ENCODE results near the gene PIEZO2. TPM values are rescaled to one million over a fixed set of nuclear protein-coding genes. Genes with fewer than 3 reads are reported as not detected.
A peak's percentile ranks its signal among the peaks of the same experiment; 100 is the strongest.

PIEZO2 gene
- total RNA-seq, 4 donors from 2014 or later, result 2.4 to 5.2 (median 3.3) TPM

DNA sequence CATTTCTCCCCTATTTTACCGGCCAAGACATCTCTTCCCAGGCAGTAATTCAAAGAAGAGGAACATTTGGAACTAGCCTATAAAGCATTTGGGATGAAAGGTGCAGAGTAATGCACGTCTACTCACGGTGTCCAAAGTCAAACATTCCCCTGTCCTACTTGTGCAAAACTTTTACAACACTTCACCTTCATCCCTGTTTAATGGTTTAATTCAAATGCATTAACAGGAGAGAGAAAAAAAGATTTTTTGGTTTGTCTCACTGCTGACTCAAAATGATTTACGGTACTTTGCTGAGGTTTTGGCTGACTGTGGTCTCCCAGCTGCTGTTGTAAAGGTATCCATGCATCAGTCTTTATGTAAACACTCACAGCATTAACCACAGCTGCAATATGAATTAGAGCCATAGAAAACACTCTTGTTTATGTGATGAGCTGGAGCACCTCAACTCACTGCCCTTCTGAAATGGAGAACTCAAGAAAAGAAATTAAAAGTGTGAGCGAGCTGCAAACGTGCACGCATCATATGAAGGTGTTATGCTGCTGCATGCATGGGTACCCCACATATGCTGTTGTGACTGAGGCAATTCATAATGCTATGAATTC, 220.5 kb downstream of the PIEZO2 start:
- H3K27me3 ChIP-seq, result peaks cover 0 to 9% (median 0%) of the 10 kb centered on the region in 4 donors
- H3K9me3 ChIP-seq, result no peaks in the 10 kb centered on the region
- H3K27ac ChIP-seq (replicated peaks in 1 of 4), result no peak overlapping the region
- H3K36me3 ChIP-seq, result no peaks in the 10 kb centered on the region
- TF ChIP-seq POLR2AphosphoS5 (IDR thresholded peaks at IDR 0.05), result no peak
- TF ChIP-seq POLR2A (IDR thresholded peaks at IDR 0.05; ENCODE audit: low read depth), result no peak
- TF ChIP-seq, protein P1, sequence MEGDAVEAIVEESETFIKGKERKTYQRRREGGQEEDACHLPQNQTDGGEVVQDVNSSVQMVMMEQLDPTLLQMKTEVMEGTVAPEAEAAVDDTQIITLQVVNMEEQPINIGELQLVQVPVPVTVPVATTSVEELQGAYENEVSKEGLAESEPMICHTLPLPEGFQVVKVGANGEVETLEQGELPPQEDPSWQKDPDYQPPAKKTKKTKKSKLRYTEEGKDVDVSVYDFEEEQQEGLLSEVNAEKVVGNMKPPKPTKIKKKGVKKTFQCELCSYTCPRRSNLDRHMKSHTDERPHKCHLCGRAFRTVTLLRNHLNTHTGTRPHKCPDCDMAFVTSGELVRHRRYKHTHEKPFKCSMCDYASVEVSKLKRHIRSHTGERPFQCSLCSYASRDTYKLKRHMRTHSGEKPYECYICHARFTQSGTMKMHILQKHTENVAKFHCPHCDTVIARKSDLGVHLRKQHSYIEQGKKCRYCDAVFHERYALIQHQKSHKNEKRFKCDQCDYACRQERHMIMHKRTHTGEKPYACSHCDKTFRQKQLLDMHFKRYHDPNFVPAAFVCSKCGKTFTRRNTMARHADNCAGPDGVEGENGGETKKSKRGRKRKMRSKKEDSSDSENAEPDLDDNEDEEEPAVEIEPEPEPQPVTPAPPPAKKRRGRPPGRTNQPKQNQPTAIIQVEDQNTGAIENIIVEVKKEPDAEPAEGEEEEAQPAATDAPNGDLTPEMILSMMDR (IDR thresholded peaks at IDR 0.05), result no peak
- no peak for TF ChIP-seq EP300 (IDR thresholded peaks at IDR 0.05)
- peaks cover 0 to 28% (median 7%) of the 10 kb centered on the region in 4 donors for H3K4me1 ChIP-seq
- intact Hi-C loops (cut with DNase I), result no loop called here
- H3K4me3 ChIP-seq, result no peak overlapping the region
- 51% methylated on average over 7 of the region's 7 CpGs for WGBS
- no peak for DNase-seq (ENCODE audit: extremely low spot score)

DNA sequence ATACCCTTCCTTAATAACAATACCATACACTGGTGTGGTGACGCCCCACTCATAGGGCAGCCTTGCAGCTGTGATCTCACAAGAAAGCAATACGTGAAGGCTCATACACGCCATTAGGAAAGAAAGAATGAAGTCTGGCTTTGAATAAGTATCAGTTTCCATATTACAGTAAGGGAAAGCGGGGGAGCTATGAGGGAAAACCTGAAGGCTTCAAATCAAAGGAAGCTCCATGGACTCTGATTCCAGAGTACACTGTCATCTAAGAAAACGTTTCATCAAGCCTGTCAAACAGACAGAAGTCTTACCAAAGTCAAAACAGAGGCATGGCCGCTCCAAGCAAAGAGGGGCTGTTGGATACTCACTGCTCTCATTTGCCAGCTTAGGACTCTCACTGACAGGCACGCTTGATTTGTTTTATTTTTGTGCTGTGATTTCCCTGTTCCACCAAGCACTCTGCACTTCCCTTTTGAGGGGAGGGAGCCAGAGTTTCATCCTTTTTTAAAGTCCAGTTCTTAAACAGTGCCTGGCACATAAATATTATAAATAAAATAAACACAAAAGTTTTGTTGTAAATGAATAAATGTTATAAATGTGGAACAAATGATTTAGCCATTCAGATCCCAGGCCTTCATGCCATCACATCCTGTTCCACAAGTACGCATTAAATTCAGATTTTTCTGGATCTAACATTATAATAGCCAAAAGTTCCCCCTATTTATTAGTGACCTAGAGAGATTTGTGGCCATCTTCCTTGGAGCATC, 221.2 kb downstream of the PIEZO2 start:
- Histone ChIP-seq H3K4me3 (no peak overlapping the region), H3K36me3 (no peaks in the 10 kb centered on the region), H3K27ac (replicated peaks in 1 of 4) (peak overlapping the region in 3 of 4 donors; percentile 30 to 65 (median 63)), H3K4me1 (peaks cover 0 to 28% (median 7%) of the 10 kb centered on the region in 4 donors), H3K9me3 (no peaks in the 10 kb centered on the region), H3K27me3 (peaks cover 0 to 6% (median 0%) of the 10 kb centered on the region in 4 donors)
- 57% methylated on average over 8 of the region's 8 CpGs for WGBS
- DNase-seq (ENCODE audit: extremely low spot score), result no peak
- intact Hi-C loops (cut with DNase I), result no loop called here
- TF ChIP-seq, protein P1 (IDR thresholded peaks at IDR 0.05), result no peak
- TF ChIP-seq POLR2AphosphoS5 (IDR thresholded peaks at IDR 0.05) (no peak), EP300 (IDR thresholded peaks at IDR 0.05) (no peak), POLR2A (IDR thresholded peaks at IDR 0.05; ENCODE audit: low read depth) (no peak)

DNA sequence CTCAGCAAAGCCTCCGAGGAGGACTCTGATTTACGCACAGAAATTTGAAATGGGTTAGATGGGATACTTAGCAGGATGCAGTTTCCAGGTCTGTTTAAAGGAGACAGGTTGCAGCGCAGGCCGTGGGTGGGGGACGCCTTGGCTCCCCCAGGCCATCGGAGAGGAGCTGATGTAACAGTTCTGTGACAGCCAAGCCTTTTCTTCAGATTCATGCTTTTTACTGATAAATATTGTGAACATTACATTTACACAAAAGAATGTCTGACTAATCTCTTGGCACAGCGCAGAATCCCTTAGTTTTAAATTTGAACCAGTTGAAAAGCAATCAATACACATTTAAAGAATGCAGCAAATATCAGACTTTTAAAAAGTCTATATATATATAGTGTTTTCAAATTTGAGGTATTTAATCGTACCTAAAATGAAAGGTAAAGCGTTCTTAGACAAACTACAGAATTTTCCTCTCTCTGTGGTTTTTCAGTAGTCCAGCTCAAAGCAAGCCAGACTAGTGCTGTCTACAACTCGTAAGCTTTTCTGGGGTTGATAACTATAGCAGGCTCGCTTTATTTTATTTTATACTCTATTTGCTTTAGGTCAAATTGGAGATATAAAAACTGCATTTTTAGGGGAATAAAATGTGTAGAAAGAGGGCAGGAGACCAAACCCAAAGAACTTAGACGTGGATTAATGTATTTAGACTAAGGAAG, 221.9 kb downstream of the PIEZO2 start:
- peak overlapping the region; percentile 30 to 65 (median 56) for H3K27ac ChIP-seq (replicated peaks in 1 of 4)
- intact Hi-C loops (cut with DNase I), result no loop called here
- H3K4me3 ChIP-seq, result peak overlapping the region in 3 of 4 donors; percentile 18 to 25 (median 21)
- H3K27me3 ChIP-seq, result peaks cover 0 to 6% (median 0%) of the 10 kb centered on the region in 4 donors
- TF ChIP-seq POLR2A (IDR thresholded peaks at IDR 0.05; ENCODE audit: low read depth) (no peak), POLR2AphosphoS5 (IDR thresholded peaks at IDR 0.05) (no peak), EP300 (IDR thresholded peaks at IDR 0.05) (no peak)
- TF ChIP-seq, protein P1 (IDR thresholded peaks at IDR 0.05), result no peak
- 69% methylated on average over 12 of the region's 12 CpGs for WGBS
- DNase-seq (ENCODE audit: extremely low spot score), result no peak
- H3K9me3 ChIP-seq, result no peaks in the 10 kb centered on the region
- H3K36me3 ChIP-seq, result no peaks in the 10 kb centered on the region
- H3K4me1 ChIP-seq, result peaks cover 0 to 28% (median 7%) of the 10 kb centered on the region in 4 donors

DNA sequence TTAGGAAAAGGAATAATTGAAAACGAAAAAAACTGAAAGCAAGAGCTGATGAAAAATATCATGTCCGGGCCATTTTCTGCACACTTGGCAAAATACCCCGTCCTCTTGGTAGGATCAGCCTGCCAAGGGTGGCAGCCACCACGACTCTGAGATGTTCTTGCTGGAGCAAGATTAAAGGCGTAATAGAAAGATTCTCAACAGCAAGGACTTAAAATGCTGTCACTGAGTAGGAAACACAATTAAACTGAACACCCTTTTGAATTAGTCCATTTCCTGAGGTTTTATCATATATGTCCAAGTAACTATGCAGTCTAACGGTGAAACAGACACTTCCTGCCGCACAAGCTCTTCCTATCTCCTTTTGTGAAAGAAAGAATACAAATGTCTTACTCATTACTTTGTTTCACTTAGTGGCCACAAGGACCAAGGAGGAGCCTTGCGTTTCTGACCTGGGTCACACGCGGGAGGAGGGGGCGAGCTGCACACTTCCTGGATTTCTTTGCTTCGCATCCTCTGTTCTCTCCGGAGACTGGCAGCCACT, 222.7 kb downstream of the PIEZO2 start:
- Histone ChIP-seq H3K27ac (replicated peaks in 1 of 4) (peak overlapping the region; percentile 30 to 65 (median 56)), H3K36me3 (no peaks in the 10 kb centered on the region), H3K4me1 (peaks cover 0 to 28% (median 7%) of the 10 kb centered on the region in 4 donors), H3K27me3 (peaks cover 0 to 6% (median 0%) of the 10 kb centered on the region in 4 donors), H3K4me3 (peak overlapping the region; percentile 18 to 26 (median 23)), H3K9me3 (no peaks in the 10 kb centered on the region)
- 58% methylated on average over 13 of the region's 13 CpGs for WGBS
- DNase-seq (ENCODE audit: extremely low spot score), result no peak
- TF ChIP-seq EP300 (IDR thresholded peaks at IDR 0.05) (no peak), POLR2A (IDR thresholded peaks at IDR 0.05; ENCODE audit: low read depth) (no peak), POLR2AphosphoS5 (IDR thresholded peaks at IDR 0.05) (no peak)
- TF ChIP-seq, protein P1 (IDR thresholded peaks at IDR 0.05), result no peak
- intact Hi-C loops (cut with DNase I), result no loop called here
